NCI-H774 (cell line): Measurements from ENCODE around the gene IRF9.

Experiments used
- DNase-seq: peaks from one replicate; lab custom pipeline; 2025; lab: John Stamatoyannopoulos, UW

Gene IRF9

DNA sequence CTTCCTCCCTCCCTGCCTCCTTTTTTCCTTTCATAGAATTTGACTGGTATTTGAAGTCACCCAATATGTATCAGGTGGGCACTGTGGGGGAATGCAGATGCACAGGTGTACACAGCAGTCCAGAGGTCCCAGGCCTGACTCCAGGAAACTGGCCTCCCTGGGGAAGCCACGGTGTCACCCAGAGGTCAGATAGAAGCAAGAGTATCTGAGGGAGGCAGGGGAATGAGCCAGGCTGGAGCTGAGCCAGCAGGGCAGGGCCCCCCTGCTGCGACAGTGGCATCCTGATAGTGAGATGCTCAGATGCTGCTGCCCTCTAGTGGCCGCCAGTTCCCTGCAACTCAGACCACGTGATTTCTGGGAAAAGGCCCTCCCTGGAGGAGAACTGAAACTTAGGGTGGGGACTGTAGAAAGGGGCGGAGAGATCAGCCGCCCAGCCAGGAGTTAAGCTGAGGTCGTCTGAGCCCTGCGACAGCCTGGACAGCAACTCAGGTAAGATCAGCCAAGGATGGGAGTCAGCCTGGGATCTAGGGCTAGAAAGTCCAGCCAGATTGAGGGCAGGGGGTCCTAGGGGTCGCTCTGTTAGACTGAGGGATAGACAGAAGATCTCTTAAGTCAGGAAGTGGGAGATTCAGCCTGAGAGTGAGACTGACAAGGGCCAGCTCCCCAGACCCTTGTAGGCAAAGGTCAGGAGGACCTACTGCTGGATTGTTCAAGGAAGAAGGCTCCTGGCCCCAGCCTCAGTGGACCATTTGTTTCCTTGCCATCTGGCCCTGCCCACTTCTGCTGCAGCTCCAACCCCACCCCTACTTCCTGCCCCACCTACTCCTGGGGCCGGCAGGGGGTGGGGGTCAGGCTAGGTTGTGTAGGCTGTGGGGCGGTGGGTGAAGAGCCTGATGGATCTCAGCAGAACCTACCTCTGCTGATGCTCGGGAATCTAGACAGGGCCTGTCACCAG, at the start of gene IRF9:
TSS of gene IRF9 (plus strand) at position 416 of the 955 bp plus-strand sequence. CDS start 880 bp downstream, outside the sequence.
- peak; percentile 89 for DNase-seq

DNA sequence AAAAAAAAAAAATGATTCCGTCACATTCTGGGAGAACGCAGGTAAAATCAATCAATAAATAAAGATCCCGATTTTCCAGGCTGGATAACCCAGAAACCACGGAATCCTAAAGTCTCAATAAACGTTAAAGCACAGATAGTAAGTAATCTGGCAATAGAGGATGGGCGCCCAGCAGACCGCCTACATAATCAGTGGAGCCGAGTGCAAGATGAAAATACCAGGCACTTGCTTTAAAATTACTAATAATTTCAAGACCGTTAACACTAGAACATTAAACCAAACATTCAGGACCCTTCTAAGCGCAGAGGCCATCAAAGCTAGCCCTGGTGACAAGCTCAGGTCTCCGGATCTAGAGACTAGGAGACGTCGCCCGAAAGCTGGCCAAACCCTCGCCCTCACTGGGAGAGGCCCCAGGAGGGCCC, 47.7 kb upstream of the IRF9 start:
- DNase-seq: no peak

GRCh38 chr14:24113801-24114531, 47.1 kb upstream of the IRF9 start:
- DNase-seq: peak; percentile 79

DNA sequence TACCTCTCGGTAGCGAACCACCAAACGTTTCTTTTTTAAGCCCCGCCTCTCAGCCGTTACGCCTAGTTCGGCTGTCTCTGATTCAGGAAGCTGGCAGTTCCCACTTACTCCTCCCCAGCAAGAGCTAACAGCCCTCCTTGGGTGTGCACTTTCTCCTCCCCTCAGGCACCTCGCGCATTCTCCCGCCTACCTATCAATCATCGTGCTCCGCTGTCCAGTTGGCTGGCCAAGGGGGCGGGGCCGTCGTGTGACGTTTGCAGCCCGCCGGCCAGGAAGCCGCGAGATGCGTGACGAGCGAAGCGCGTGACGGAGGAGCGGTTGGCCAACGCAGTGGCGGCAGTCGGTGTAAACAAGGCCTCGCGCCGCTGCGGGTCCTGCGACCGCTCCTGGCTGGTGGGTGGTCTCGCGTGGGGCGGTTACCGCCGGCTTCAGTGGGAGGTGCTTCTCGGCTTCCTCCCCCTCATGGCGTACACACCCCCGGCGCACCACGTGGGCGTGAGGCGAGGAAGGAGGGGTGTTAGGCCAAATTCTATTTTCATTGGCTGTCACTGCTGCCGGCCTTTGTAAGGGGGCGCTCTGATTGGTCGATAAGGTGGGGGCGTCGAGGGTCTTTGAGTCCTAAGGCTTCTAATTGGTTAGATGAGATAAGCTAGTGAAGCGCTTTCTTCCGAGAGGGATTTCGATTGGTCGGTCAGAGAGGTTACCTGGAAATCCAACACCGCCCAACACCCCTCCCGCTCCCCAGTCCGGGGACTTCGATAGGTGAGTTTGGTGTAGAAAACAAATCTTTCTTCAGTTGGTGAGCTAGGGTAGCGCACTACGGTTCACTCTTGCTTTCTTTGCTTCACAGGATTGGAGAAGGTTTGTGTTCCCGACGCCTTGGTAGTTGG, 46.3 kb upstream of the IRF9 start, which contains the start of the genes DCAF11 and NRL:
TSS of gene DCAF11 (plus strand) at position 246 of the 890 bp plus-strand sequence. CDS start 818 bp downstream, outside the sequence.
TSS of gene NRL (minus strand) at position 418 of the 890 bp plus-strand sequence. CDS start 32,101 bp downstream, outside the sequence.
- peak; percentile 99 for DNase-seq

DNA sequence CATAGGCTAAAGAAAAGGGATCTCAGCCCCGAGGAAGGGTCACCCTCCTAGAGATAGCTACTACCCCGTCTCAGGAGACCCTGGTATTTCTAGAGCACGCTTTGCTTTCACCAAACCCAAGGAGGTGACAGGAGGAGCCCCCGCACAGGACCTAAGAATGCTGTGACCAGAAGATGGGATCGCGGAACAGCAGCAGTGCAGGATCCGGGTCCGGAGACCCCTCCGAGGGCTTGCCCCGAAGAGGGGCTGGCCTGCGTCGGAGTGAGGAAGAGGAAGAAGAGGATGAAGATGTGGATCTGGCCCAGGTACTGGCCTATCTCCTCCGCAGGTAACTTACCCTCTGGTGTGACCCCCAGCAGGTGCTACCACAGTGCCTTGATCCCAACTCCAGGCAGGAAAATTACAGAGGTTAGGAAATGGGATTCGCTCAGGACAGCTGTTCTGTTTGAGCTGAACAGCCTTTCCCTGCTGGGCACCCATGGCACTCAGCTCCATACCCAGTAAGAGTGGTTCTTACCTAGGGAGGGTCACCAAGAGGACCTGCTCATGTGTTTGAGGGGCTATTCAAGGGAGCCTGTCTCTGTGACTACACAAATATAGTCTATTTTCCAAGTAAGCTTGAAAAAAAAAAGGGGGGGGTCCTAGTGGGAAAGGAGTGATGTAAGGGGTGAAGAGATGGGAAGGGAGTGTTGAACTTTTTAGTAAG, 45.5 kb upstream of the IRF9 start:
- DNase-seq: no peak

DNA sequence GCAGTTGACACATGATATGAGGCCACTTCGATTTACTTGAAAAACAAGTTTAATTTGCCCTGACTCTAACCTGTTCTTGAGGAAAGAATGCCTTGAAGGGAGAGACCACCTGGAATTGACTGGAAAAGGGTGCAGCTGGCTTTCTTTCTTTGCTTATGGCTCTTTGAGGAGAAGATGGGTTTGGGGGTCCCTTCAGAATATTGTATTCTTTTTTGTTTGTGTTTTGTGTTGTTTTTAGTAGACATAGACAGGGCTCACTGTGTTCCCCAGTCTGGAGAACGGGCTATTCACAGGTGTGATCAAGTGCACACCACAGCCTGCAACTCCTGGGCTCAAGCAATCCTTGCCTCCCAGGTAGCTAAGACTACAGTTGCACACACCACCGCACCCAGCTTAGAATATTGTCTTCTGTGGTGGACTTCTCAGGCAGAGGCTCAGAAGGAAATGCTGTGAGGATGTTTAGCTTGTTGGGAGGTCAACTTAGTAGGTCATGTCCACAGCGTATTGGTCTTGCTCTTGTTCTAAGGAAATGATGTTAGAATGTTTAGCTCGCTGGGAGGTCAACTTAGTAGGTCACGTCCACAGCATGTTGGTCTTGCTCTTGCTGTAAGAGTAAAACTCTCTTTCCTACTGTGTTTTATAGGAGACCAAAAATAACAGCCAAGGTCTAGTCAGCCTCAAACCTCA, 44.8 kb upstream of the IRF9 start:
- no peak for DNase-seq

GRCh38 chr14:24117179-24117578, 43.9 kb upstream of the IRF9 start:
- DNase-seq: no peak

GRCh38 chr14:24119691-24120090, 41.4 kb upstream of the IRF9 start:
- DNase-seq: no peak

GRCh38 chr14:24121210-24121609, 39.9 kb upstream of the IRF9 start:
- DNase-seq: no peak

- DNase-seq: no peak
Observed at GRCh38 chr14:24122416-24122815, 38.6 kb upstream of the IRF9 start.

DNA sequence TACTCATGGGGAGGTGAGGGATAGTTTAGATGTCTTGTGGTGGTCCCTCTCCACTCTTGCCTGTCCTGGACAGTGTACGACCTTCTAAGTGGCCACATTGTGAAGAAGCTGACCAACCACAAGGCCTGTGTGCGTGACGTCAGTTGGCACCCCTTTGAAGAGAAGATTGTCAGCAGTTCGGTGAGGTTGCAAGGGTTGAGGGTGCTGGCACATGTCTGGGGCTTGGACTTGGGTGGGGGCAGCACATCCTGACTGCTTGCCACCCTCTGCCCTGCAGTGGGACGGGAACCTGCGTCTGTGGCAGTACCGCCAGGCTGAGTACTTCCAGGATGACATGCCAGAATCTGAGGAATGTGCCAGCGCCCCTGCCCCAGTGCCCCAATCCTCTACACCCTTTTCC, 38.2 kb upstream of the IRF9 start:
- no peak for DNase-seq

DNA sequence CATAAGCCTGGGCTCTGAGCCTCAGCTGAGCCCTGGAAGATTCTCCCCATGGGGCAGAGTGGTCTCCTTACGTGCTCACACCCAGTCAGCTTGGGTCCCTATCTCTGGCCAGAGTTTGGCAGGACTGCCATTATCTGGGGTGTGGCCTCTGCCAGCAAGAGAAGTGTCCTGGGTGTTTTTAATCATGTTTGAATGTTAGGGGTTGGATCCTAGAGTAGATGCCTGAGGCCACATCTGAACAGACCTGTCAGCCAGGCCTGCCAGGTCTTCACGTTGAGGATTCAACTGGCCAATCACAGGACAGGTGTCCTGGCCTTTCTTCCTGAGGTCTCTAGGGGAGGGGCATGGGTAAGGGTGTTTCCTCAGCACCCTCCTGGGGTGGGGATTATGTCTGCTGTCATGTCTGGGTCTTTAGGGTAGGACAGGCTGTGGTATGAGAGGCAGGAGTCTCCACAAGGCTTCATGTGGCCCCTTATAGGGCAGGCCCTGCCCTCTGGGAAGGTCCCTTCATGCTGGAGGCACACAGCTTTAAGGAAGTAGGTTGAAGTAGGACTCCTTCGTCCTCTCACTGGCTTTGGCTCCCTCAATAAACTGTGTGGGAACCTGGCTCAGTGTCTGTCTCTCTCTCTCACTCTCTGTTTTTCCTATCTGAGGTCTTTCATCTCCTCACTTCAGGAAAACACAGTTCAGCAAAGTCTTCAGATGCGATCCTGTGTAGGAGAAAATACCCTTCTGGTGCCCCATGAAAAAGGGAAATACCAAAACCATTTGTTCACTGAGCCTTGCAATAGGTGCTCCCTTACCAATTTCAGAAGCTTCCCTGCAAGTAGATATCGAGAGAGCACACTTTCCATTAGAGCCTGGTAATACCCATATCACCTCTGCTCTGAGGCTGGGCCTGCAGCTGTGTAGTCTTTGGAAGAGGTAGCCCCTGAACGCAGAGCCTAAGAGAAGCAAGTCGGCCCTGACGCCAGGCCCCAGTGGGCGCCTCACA, 37.3 kb upstream of the IRF9 start:
- no peak for DNase-seq

GRCh38 chr14:24126939-24127338, 34.1 kb upstream of the IRF9 start:
- no peak for DNase-seq

- no peak for DNase-seq
Observed at GRCh38 chr14:24127673-24128072, 33.4 kb upstream of the IRF9 start.

DNA sequence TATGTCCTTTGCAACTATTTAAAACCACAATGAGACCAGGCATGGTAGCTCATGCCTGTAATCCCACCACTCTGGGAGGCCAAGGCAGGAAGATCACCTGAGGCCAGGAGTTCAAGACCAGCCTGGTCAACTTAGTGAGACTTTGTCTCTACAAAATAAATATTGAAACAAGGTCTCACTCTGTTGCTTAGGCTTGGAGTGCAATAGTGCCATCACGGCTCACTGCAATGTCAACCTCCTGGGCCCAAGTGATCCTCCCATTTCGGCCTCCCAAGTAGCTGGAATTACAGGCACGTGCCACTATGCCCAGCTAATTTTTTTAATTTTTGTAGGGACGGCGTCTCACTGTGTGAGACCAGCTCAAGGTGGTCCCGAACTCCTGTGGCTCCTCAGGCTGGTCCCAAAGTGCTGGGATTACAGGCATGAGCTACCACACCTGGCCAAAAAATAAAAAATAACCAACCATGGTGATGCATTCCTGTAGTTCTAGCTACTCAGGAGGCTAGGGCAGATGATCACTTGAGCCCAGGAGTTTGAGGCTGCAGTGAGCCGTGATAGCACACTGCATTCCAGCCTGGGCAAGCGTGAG, 31.6 kb upstream of the IRF9 start:
- no peak for DNase-seq

- DNase-seq: no peak
Observed at GRCh38 chr14:24130380-24130716, 30.7 kb upstream of the IRF9 start, which contains the start of gene FITM1. FITM1 (plus strand) TSS chr14:24130659; CDS start chr14:24131564, 905 bp downstream.

GRCh38 chr14:24130717-24131548, 30.1 kb upstream of the IRF9 start:
- DNase-seq: no peak

- no peak for DNase-seq
Observed at GRCh38 chr14:24131549-24131966, 29.5 kb upstream of the IRF9 start.
